IPS-20b (cell line): ENCODE results near the gene TUSC2.

Source experiments
- H3K27ac ChIP-seq: one replicate; pipeline ENCODE4 v1.5.1; 2013; ENCODE audit warnings: low read length
- H3K27me3 ChIP-seq: 2 replicates; pipeline ENCODE4 v1.6.1; 2013; ENCODE audit warnings: mild to moderate bottlenecking, low read length, inconsistent platforms; ENCODE audit not compliant: insufficient read depth
- H3K36me3 ChIP-seq: 2 replicates; pipeline ENCODE4 v1.6.1; 2013; ENCODE audit warnings: low read depth, mild to moderate bottlenecking, inconsistent platforms, low read length, moderate library complexity; ENCODE audit not compliant: insufficient read depth
- H3K4me1 ChIP-seq: 2 replicates; pipeline ENCODE4 v1.6.1; 2013; ENCODE audit warnings: mild to moderate bottlenecking, control low read depth, inconsistent platforms, low read length, moderate library complexity; ENCODE audit not compliant: insufficient read depth
- H3K4me3 ChIP-seq: 2 replicates; pipeline ENCODE4 v1.5.1; 2013; ENCODE audit warnings: mild to moderate bottlenecking, low read length, inconsistent platforms
- H3K9ac ChIP-seq: 2 replicates; pipeline ENCODE4 v1.6.1; 2013; ENCODE audit warnings: low read depth, mild to moderate bottlenecking, inconsistent platforms, low read length, moderate library complexity
- H3K9me3 ChIP-seq: 2 replicates; pipeline ENCODE4 v1.6.1; 2013; ENCODE audit warnings: mild to moderate bottlenecking, low read depth, low read length, inconsistent platforms; ENCODE audit not compliant: insufficient read depth

The TUSC2 gene

GRCh38 chr3:50327943-50328691 lies at the start of gene TUSC2:
TSS of gene TUSC2 (minus strand) at chr3:50328223. CDS start at chr3:50328099, 124 bp downstream.
- Histone ChIP-seq H3K9ac (peak within 1 kb of the TSS; percentile 87), H3K36me3 (peaks cover 50% of the 10 kb centered on the region), H3K27me3 (no peaks in the 10 kb centered on the region), H3K4me1 (peaks cover 4% of the 10 kb centered on the region; the same call in 1 of the 2 replicates), H3K4me3 (peak within 1 kb of the TSS; percentile 90), H3K9me3 (no peaks in the 10 kb centered on the region), H3K27ac (no peak within 1 kb of the TSS)

GRCh38 chr3:50375258-50375931 lies 47.4 kb upstream of the TUSC2 start:
- H3K27me3 ChIP-seq, result no peaks in the 10 kb centered on the region
- no peak overlapping the region for H3K4me3 ChIP-seq
- H3K27ac ChIP-seq, result no peak overlapping the region
- no peaks in the 10 kb centered on the region for H3K9me3 ChIP-seq
- H3K9ac ChIP-seq, result no peak overlapping the region
- peaks cover 9% of the 10 kb centered on the region; the same call in 1 of the 2 replicates for H3K4me1 ChIP-seq
- no peaks in the 10 kb centered on the region for H3K36me3 ChIP-seq

GRCh38 chr3:50374363-50375257 lies 46.6 kb upstream of the TUSC2 start:
- Histone ChIP-seq H3K4me1 (peaks cover 9% of the 10 kb centered on the region; the same call in 1 of the 2 replicates), H3K9me3 (no peaks in the 10 kb centered on the region), H3K27me3 (no peaks in the 10 kb centered on the region), H3K27ac (no peak overlapping the region), H3K36me3 (no peaks in the 10 kb centered on the region), H3K9ac (no peak overlapping the region), H3K4me3 (no peak overlapping the region)

- Histone ChIP-seq H3K36me3 (no peaks in the 10 kb centered on the region), H3K4me1 (peaks cover 9% of the 10 kb centered on the region; the same call in 1 of the 2 replicates), H3K27ac (no peak overlapping the region), H3K4me3 (no peak overlapping the region), H3K9ac (no peak overlapping the region), H3K27me3 (no peaks in the 10 kb centered on the region), H3K9me3 (no peaks in the 10 kb centered on the region)
Observed at GRCh38 chr3:50373146-50374051, 45.4 kb upstream of the TUSC2 start.

GRCh38 chr3:50372349-50372748 lies 44.3 kb upstream of the TUSC2 start:
- Histone ChIP-seq H3K36me3 (no peaks in the 10 kb centered on the region), H3K4me1 (peaks cover 9% of the 10 kb centered on the region; the same call in 1 of the 2 replicates), H3K9me3 (no peaks in the 10 kb centered on the region), H3K9ac (no peak overlapping the region), H3K27me3 (no peaks in the 10 kb centered on the region), H3K4me3 (no peak overlapping the region), H3K27ac (no peak overlapping the region)

- H3K9ac ChIP-seq, result no peak overlapping the region
Observed at GRCh38 chr3:50371133-50371685, 43.2 kb upstream of the TUSC2 start.

GRCh38 chr3:50370594-50370993 lies 42.6 kb upstream of the TUSC2 start:
- Histone ChIP-seq H3K4me1 (peaks cover 9% of the 10 kb centered on the region; the same call in 1 of the 2 replicates), H3K27ac (no peak overlapping the region), H3K27me3 (peaks cover 10% of the 10 kb centered on the region), H3K4me3 (no peak overlapping the region), H3K36me3 (no peaks in the 10 kb centered on the region), H3K9me3 (no peaks in the 10 kb centered on the region), H3K9ac (no peak overlapping the region)

More at GRCh38 chr3:50371133-50371685, 43.2 kb upstream of the TUSC2 start:
- Histone ChIP-seq H3K9me3 (no peaks in the 10 kb centered on the region), H3K27me3 (peaks cover 4% of the 10 kb centered on the region; the same call in 1 of the 2 replicates), H3K4me1 (peaks cover 9% of the 10 kb centered on the region; the same call in 1 of the 2 replicates), H3K4me3 (no peak overlapping the region), H3K36me3 (no peaks in the 10 kb centered on the region), H3K27ac (no peak overlapping the region)

- Histone ChIP-seq H3K27me3 (peaks cover 17% of the 10 kb centered on the region), H3K4me1 (peaks cover 9% of the 10 kb centered on the region; the same call in 1 of the 2 replicates), H3K9ac (no peak overlapping the region; the same call in 1 of the 2 replicates), H3K27ac (no peak overlapping the region), H3K36me3 (no peaks in the 10 kb centered on the region), H3K4me3 (no peak overlapping the region), H3K9me3 (no peaks in the 10 kb centered on the region)
Observed at GRCh38 chr3:50369012-50369670, 41.1 kb upstream of the TUSC2 start.

- peaks cover 29% of the 10 kb centered on the region for H3K27me3 ChIP-seq
- H3K36me3 ChIP-seq, result no peaks in the 10 kb centered on the region
- peak overlapping the region; percentile 66; the same call in 1 of the 2 replicates for H3K9ac ChIP-seq
- no peak overlapping the region for H3K27ac ChIP-seq
- H3K9me3 ChIP-seq, result no peaks in the 10 kb centered on the region
- H3K4me3 ChIP-seq, result peak overlapping the region; percentile 72
- no peaks in the 10 kb centered on the region for H3K4me1 ChIP-seq
Observed at GRCh38 chr3:50365842-50366220, 37.8 kb upstream of the TUSC2 start.
